Fibroblast of upper back skin (primary cell): Measurements from ENCODE around the gene ATP8B3.

ENCODE experiments used
- DNase-seq: peaks from one replicate; pipeline ENCODE4 v3.0.0-alpha.2; 2013

The ATP8B3 gene

DNA sequence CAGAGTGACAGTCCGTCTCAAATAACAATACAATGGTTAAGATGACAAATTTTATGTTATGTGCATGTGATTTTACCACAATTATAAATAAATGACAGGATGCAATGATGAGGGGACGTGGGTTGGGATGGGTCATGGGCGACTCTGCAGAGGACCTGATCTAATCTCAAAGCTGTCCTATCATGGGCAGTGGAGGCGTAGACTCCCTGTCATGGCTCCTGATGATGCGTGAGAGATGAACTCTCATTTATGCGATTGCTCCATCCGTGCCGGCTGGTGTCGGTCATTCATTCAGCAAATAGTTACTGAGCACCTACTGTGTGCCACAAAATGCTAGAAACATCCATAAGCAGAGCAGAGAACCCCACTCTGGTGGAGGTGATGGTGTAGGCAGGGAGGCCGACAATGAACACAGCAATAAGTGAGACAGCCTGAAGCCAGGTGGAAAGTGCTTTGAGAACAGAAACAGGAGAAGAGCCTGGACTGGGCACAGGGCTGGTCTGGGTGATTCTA is 37.9 kb upstream of the ATP8B3 start:
- DNase-seq = no peak

DNA sequence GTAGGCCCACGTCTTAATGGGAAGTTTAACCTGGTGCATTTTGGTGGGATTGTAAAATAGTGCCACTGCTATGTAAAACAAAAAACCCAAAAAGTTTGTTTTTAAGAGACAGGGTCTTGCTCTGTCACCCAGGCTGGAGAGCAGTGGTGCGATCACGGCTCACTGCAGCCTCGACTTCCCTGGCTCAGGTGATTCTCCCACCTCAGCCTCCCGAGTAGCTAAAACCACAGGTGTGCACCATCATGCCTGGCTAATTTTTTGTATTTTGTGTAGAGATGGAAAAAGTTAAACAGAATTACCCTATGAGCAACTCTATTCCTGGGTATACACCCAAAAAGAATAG is 37.0 kb upstream of the ATP8B3 start:
- no peak for DNase-seq

DNA sequence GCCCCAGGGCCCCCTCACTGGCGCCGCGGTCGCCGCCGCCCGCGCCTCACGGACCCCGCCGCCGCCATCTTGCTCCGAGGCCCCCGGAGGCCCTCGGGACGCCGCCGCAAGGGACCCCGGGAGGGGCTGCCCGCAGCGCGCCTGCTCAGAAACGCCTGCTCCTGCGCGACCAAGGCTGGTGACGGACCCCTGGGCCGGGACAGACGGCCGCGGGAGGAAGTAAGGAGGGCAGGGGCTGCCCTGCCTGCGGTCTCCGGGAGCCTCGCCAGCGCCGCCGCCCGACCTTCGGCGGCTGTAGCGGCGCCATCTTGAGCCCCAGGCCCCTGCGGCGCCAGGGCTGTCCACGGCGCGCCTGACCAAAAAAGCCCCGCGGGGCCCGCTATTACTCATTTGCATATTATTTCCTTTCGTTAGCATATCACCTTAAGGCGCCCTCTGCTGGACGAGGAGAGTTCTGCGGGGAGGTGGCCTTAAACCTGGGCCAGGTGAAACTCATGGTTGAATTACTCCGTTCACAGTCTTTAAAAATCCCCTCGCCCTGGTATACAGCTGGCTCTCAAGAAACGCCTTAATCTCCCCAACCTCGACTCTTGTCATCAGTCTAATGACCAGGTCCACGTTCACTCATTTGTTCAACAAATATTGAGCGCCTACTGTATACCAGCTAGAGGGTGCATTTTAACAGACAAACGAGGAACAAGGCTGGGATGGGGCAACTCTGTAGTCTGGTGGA is 36.5 kb upstream of the ATP8B3 start, which contains the start of gene REXO1:
Gene REXO1, minus strand, starts transcription at position 85 of the 733 bp plus-strand sequence. CDS start 125 bp downstream, outside the sequence.
- DNase-seq = peak; percentile 93

DNA sequence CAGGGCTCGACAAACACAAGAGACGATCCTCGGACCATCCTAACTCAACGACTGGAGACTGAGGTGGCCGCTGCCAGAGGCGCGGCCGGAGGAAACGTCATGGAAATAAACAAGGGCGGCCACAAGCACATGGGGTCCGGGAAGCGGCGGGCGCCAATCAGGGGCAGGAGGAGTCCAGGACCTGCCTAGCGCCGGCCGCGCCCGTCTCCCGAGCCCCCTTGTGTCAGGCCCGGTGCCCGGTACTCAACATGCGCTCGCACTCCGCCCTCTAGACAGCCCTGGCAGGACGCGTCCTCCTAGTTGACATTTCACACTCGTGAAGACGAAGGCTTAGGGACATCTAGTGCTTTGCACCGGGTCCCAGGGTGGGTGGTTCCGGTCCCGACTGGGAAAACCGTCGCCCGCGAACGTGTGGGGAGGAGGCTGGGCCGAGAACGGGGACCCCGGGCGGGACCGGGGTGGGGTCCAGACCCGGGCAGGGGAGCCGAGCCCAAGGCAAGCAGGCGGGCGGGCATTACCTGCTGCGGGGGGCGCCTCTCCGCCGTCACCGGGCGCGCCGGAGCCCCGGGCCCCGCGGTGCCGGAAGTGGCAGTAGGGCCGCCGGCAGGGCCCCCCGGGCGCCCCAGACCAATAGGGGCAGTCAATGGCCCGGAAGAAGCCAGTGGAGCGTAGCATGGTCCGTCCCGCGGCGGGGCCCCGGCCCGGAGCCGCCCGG is 35.8 kb upstream of the ATP8B3 start:
- DNase-seq = no peak

DNA sequence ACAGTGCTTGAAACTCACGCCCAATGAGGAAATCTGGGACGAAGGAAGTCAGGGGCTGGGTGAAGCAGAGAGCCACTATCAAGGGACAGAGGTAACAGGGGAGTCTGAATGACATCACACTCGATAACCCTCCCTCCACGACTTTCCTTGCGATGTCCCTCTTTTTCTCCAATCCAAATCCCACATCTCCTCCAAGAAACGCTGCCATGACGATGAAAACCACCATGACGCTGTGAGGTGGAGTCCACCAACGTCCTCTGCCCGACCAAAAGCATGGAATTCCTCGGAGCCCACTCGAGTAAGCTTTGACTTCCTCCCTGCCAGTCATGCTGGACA is 35.2 kb upstream of the ATP8B3 start:
- DNase-seq = no peak

DNA sequence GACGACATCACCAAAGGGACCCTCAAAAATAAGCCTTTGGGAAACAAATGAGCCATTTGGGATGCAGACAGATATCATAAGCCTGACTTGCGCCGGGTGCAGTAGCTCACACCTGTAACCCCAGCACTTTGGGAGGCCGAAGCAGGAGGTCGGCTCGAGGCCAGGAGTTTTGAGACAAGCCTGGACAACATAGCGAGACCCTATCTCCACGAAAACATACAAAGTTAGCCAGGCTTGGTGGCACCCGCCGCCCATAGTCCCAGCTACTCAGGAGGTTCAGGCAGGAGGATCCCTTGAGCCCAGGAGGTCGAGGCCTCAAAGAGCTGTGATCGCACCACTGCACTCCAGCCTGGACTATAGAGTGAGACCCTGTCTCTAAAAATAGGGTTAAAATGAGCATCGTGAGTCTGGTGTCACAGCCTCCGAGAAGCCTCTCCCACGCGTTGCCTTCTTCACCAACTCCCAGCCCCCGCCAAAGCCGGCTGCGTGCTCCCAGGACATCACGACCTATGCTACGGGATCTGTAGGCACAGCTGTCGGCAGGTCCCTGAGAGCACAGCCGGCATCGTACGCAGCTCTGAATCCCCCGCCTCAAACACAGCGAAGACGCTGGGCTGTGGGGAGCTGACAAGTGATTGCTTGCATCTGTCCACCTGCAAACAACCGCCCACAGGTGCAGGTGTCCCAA is 34.6 kb upstream of the ATP8B3 start:
- DNase-seq = no peak

DNA sequence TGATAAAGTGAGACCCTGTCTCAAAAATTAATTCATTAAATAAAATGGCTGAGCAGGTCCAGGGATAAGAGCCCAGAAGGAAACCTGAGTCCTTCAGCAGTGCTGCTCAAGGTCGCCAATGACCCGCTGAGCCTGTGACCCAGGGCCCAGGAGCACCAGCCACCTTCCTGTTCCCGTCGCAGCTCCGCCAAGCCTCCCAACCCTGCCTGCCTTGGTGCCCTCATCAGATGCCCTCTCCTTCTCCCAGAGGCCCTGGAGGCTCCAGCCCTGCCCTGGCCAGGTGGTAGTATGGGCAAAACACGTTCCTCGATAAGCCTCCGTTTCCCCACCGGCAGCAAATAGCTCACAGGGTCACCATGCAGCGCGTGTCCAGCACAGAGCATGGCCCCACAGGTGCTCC is 33.6 kb upstream of the ATP8B3 start:
- DNase-seq = no peak

DNA sequence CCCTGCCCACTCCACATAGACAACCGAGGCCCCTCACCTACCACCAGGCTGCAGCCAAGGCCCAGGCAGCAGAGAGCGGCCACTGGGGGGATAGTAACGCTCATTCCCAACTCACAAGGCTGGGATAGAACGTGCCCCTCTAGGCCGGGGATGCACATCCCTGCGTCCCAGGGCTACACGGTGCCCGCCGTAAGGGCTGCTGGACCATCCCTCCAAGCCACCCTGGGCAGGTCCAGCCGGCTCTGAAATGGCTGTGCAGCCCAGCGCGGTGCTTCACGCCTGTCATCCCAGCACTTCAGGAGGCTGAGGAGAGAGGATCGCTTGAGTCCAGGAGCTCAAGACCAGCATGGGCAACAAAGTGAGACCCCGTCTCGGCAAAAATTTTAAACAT is 33.0 kb upstream of the ATP8B3 start:
- DNase-seq = no peak

DNA sequence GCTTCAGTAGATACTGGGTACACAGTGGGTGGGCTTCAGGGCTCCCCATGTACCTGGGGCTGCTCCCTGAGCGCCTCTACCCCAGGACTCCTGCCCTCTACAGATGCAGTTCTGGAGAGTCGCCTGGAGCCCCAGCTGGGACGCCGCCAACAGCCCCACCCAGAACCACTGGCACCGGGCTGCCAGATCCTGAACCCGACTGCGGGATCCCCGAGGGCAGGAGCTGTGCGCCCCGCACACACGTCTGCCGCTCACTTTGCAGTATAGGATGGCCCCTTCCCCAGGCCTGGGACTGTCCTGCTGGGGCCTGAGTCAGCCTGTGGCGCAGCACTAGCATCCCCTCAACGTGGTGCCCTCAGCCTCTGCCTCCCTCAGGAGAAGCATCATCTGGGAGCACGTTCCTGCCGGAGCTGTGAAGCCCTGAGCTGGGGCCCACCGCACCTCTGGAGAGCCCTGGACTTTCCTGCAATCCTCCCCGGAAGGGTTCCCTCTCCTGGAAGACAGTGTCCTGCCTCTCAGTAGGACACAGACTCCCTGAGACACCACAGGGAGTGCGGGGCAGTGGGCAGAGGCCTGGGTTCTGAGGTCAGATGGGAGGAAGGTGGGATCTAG is 32.5 kb upstream of the ATP8B3 start:
- no peak for DNase-seq

DNA sequence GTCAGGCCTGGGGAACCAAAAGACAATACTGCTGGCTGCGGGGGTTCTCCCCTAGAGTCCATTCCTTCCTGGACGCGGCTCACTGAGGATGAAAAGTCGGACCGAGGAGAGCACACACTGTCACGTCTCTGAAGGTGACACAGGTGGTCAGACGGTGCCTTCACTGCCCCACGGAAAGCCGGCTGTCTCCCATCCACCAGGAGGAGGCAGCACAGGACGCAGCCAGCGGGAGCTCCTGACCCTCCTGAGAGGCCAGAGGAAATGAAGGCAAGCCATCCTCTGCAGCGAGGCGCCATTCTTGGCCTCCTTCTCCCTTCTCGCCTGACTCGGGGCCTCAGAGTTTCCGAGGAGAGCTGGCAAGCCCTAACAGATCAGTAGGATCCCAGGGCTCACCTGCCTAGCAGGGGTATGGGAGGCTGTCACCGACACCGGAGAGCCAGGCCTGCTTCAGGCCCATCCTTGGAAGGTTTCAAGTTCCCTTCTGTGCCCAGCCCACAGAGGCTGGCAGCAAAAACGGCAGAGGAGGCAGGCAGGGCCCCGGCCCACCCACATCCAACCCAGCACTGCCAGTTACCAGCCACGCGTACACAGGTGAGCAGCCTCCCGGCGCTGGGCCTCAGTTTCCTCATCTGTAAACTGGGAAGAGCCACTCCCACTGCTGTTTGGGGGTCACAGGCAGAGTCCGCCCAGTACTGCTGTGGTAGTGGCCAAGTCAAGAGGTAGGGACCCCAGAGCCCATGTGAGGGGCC is 31.7 kb upstream of the ATP8B3 start:
- DNase-seq = no peak

DNA sequence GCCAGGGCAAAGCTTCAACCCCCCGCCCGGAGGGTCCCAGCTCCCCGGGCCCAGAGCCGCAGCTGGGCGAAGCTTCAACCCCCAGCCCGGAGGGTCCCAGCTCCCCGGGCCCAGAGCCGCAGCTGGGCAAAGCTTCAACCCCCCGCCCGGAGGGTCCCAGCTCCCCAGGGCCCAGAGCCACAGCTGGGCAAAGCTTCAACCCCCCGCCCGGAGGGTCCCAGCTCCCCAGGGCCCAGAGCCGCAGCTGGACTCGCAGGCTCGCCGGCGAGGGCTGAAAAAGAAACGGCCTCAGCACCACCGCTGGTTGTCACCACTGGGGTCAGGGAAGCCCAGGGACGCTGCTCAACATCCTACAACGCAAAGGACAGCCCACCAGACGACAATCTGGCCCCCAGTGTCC is 31.0 kb upstream of the ATP8B3 start:
- DNase-seq = no peak

DNA sequence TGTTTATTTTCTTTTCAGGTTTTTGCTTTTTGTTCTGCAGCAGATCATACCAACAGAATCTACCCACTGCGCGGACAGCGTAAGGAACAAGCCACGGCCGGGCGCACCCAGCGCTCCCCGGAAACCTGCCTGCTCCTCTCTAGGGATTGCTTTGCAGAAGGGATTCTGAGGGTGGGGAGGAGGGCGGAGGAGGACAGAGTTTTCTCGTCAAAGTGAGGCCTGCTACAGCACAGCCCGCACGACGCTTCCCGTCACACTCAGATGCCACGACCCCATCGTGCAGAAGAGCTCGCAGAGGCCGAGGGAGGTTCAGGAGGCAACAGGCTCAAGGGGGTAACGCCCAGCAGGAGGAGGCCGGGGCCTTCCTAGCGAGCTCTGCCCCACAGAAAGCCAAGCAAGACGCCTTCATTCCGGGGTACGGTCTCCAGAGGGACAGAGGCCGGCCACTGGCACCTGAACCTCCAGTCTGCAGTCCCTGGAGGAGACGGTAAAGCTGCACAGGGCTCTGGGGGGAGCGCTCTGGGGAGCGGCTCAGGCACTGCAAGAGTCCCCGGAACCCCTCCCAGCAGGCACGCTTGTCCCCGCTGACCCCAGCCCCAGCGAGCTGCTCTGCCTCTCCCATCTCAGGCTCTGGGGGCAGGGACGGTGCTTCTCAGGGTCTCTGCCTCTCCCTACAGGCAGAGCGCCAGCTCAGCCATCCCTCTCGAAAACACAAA is 29.3 kb upstream of the ATP8B3 start:
- no peak for DNase-seq

DNA sequence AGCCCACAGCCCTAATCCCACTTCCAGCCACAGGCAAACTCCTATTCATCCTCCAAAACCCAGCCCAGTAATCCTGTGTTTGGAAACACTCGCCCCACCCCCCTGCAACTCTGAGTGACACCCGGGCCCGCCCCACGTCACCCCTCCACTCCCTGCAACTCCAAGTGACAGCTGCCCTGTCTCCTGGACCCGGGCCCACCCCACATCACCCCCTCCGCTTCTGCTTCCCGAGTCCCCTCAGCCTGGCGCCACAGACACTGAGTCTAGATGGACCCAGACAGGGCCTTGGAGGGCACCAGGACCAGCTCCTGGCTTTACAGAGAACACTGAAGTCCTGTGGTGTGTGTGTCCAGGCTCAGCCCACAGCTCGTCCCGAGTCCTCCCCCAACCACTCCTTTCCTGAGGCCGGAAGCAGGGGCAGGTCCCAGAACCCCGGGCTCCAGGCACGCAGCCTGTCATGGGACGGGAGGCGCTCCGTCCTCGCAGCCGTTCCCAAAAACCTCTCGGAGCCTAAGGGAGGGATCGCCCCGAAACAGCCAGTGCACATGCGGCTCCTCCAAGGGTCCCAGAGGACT is 28.6 kb upstream of the ATP8B3 start:
- DNase-seq = no peak

DNA sequence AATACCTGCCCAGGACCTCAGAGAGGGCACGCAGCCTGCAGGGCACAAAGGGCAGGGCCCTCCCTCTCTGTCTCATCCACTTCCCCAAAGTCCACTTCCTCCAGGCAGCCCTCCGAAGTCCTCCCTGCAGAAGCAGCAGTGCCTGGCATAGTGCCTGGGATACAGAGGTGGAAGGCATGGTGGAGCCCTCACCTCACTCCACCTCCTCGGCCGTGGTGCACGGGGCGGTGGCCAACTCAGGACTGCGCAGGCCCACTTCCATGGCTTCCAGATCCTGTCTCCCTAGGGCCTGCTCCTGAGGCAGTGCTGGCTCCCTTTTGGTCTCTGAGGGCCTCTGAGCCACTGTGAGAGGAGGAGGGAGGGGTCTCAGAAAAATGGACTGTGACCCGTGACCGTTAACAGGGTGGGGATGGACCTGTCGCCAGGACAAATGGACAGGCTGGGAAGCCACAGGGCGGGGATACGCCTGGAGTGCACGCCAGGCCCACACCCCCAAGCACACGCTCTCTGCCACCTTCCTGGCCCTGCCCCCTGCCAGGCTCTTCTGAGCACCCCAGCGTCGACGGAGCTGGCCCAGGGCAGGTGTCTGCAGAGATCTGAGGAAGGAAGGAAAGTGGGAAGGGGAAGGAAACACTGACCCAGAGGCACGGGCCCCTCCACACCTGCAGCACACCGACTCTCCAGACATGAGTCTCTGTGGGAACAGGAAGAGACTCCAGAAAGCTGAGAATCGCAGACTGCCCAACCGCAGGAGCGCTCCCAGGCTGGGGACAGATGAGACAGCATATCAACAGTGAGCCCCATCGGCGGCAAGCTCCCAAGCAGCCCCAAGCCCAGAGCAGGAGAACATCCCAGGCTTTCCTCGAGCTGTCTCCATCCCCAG is 27.8 kb upstream of the ATP8B3 start:
- no peak for DNase-seq

DNA sequence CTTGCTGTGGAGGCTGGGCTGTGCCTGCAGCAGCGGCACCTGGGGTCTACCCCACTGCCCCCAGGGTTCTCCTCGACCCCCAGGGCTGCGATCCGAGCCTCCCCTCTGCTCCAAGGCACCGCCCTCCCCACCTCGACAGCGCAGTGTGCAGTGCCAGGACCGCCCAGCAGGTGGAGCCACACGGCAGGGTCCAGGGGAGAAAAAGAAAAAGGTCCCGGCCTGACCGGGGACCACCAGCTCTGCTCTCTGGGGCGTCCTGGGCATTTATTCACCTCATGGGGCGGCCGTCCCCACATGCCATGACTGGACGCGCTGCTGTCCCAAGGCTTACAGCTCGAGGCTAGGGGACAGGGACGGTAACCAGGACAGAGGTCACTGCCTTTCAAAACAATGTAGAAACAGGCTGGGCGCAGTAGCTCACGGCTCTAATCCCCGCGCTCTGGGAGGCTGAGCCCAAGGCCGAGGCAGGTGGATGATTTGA is 25.6 kb upstream of the ATP8B3 start:
- DNase-seq = peak; percentile 22

DNA sequence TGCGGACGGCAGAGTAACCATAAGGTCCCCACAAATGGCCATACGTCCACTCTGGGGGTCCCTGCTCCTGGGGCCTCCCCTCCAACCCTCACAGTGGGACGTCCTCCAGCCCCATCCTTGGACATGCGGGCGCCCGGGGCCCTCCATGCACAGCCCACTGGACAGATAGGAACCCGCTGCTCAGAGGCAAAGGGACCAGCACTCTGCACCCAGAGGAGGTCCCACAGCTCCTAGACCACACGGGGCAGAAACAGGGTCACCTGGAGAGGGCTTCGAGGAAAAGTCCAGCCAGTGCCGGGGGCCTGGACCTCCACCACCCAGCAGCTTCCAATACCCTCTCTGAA is 25.1 kb upstream of the ATP8B3 start:
- DNase-seq = no peak

DNA sequence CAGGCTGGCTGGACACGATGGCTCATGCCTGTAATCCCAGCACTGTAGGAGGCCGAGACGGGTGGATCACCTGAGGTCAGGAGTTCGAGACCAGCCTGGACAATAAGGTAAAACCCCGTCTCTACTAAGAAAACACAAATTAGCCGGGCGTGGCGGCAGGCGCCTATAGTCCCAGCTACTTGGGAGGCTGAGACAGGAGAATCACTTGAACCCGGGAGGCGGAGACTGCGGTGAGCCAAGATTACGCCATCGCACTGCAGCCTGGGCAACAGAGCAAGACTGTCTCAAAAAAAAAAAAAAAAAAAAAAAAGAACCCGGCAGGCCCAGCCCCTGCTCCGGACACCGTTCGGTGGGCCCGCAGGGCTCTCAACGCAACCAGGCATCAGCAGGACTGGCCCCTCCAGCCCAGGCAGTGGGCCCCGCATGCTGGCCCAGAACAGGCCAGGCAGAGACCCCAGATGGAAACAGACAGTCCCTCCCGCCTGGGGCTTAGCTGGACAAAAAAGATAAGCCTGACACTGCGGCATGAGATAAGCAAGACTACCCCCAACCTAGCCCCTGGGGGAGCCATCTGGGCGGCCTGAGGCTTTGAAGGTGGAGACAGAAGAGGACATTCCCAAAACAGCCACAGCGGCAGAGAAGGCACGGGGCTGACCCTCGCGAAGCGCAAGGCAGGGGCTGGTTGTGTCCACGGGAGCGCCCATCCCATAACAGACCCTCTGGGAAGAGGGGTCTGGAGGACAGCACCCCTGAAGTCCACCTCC is 24.6 kb upstream of the ATP8B3 start:
- DNase-seq = no peak

DNA sequence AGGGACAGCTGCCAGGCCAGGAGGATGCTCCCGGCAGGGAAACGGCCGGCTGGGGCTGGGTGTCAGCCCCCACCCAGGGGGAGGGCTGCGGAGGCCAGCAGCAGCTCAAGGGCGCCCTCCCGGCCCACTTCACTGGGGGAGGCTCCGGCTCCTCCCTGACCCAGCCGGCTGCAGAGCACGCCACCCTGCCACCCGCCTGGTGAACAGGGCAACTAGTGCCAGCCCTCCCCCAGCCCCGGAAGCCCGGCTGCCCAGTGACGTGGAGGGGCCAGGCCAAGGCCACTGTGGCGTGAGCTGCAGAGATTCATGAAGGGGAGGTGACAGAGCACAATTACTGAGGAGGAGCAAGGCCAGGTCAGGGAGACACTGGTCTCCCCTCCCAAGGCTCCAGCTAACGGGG is 21.5 kb upstream of the ATP8B3 start:
- no peak for DNase-seq

DNA sequence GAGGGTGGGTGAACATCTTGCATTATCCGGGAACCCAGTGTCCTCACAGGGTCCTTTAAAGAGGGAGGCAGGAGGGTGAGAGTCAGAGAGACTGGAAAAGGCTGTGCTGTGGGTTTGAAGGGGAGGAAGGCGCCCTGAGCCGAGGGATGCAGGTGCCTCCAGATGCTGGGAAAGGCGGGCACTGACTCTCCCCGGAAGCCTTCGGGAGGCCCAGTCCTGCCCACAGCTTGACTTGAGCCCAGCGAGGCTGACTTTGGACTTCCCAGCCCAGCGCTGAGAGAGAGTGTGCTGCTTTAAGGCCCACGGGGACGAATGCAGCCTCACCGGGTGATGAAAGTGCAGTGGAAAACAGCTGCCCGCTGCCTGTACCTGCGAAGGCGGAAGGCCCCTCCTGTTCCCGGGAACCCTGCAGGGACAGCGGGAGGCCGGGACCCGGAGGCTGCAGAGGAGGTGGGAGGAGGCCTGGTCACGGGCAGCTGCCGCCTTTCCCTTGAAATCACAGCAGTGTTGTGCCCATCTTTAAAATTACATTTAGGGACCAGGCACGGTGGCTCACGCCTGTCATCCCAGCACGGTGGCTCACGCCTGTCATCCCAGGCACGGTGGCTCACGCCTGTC is 20.1 kb upstream of the ATP8B3 start:
- no peak for DNase-seq
